Measurements from ENCODE around the gene SEC31B.

The SEC31B gene

DNA sequence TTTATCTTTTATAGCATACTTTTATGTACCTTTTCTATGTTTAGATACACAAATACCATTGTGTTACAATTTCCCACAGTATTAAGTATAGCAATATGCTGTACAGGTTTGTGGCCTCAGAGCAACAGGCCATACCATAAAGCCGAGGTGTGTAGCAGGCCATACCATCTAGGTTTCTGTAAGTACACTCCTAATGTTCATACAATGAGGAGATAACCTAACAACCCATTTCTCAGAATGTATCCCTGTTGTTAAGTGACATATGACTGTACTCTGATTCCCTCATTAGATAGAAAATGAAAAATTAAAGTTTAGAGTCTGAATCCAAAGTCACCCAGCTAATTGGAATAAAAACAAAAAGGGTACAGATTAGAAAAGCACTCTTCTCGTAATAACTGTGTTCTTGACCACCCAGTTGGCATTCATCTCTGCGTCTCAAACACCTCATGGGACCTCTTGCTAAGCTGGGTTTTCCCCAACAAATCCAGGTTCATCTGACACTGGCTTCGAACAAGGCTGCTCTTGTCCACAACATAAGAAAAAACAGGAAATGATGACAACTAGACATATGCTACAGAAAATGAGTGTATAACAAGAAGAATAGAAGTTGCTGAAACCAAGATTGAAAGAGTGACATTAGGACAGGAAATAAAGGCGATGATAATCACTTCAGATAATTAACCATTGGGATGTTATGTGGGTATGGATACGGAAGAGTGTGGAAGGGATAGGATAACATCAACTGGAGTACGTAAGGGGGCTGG, 8.6 kb upstream of the SEC31B start:
- DNase-seq: no peak

DNA sequence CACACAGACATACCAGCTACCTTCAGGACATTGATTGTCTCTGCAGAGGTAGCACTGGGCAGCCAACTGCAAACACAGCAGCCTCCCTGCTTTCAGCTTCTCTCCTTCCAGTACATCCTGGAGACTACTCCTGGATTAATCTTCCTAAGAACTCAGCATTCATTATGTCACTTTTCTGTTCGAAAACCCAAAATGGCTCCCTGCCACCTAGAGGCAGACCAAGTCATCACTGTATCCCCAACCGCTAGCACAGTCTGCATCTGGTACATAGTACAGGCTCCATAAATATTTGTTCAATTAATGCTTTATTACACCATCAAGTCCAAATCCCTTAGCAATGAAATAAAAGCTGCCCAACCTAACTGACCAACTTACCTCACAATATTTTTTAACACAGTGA, 5.0 kb upstream of the SEC31B start:
- no peak for DNase-seq

- no peak for DNase-seq
Measured at GRCh38 chr10:100524206-100524605, 4.5 kb upstream of the SEC31B start.

GRCh38 chr10:100522945-100523344, 3.3 kb upstream of the SEC31B start:
- DNase-seq: no peak

GRCh38 chr10:100522107-100522801, 2.6 kb upstream of the SEC31B start:
- DNase-seq: no peak

GRCh38 chr10:100520811-100521210, 1.1 kb upstream of the SEC31B start:
- peak; percentile 76 for DNase-seq

DNA sequence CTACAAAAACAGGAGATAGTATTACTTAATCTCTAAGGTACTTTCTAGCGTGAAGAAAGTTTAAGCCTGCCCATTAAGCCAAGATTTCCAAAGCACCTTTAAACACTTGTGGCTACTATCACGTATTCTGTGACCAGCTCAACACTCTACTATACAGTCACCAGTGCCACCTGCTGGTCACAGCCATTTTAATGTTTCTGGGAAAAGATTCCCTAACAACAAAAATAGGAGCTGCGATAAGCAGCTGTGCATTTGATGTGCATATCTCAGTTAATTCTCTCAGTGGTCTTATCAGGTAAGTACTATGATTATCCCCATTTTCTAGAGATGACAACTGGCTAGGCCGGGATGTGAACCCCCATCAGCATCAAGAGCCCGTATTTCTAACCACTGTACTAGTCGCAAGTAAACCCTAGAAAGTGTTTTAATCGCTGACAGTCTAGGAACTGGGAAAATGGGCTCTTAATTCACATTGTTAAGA, 860 bp downstream of the SEC31B start:
- peak; percentile 7 for DNase-seq

DNA sequence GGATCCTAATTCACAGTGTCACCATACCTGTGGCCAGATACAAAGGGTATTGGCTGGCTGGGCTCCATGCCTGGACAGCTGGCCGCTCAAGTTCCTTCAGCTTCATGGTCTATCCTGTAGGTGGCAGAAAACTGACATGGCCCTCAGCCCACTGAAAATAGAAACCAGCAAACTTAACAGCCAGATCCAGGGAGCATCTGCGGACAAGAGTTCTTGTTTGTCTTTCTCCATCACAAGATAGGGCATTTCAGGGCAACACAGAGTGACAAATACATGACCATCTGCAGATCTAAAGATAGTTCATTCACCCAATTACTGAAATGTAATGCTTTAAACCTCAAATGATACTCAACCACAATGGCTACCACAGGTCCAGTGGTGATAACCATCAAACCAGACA, 2.8 kb downstream of the SEC31B start:
- no peak for DNase-seq

DNA sequence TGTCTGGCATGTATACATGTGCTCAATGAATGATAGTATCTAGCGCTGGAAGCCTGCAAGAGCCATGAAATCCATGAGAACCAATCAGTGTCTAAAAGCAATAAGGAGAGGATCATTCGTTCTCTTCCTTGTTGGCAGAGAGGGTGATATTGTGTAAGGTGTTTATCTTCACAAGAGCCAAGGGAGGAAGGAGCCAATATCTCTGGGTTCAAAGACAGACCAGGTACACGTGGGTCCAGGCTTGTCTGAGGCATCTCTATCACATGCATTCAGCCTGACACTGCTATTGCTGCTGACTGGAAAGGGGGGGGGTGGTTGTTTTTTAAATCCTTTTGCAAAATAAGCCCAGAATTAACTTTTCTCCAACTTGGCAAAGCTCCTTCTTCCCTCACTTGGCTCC, 4.0 kb downstream of the SEC31B start:
- no peak for DNase-seq

- no peak for DNase-seq
Measured at GRCh38 chr10:100510533-100511308, 8.9 kb downstream of the SEC31B start.

- DNase-seq: no peak
Measured at GRCh38 chr10:100509241-100509840, 10.3 kb downstream of the SEC31B start.

DNA sequence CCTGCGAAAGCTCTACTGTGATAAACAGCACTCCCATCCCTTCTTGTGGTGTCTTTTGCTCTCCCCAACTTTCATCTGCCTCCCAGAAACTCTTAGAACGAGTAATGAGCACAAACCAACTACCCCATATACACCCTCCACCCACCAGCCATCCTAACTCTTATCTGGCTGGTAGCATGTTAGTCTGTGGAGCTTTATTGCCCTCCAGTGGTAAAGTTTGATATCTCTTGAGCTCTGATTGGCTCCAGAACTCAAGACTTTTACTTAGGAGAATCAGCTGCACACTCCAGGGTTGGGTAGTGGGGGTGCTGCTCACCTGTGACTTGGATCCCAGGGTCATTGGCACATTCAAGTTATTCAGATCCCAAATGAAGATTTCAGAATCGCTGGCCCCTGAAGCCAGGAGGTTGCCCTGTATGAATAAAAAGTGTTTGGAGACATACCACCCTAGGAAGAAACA, 10.9 kb downstream of the SEC31B start:
- DNase-seq: peak; percentile 27

GRCh38 chr10:100508266-100508665, 11.4 kb downstream of the SEC31B start:
- no peak for DNase-seq

GRCh38 chr10:100507357-100507732, 12.3 kb downstream of the SEC31B start:
- DNase-seq: no peak

GRCh38 chr10:100506596-100507356, 12.9 kb downstream of the SEC31B start:
- DNase-seq: peak; percentile 54

DNA sequence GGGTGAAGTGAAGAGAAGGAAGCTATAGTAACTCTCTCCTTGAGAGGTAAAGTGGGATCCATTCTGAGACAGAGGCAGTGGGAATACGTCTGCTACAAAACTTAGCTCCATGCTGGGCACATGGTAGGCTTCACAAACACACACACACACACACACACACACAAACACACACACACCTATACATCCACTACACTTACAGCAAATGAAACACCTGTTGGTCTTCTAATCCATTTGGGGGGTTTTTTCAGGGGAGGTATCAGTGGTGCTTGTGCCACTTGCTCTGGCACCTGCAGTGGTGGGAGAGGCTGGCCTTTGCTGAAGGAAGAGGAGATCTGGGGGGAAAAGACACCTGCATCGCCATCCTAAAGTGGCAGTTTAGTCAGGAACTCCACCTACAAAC, 14.5 kb downstream of the SEC31B start:
- DNase-seq: no peak

DNA sequence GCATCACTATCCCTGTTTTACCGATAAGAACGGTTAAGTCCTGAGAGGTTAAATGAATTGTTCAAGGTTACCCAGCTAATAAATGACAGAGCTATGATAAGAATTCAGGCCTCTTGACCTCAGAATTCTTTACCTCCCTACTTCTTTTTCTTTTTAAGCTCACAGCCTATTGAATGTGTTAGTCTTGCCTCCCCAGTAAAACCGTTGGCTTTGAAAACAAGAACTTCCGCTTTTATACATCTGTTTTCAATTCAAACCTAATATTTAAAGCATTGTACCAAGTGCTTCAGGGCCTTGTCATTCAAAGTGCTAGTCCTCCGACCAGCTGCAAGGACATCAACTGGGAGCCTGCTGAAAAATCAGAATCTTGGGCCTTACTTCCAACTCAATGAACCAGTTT, 15.6 kb downstream of the SEC31B start:
- no peak for DNase-seq

- DNase-seq: no peak
Measured at GRCh38 chr10:100502926-100503494, 16.7 kb downstream of the SEC31B start.

DNA sequence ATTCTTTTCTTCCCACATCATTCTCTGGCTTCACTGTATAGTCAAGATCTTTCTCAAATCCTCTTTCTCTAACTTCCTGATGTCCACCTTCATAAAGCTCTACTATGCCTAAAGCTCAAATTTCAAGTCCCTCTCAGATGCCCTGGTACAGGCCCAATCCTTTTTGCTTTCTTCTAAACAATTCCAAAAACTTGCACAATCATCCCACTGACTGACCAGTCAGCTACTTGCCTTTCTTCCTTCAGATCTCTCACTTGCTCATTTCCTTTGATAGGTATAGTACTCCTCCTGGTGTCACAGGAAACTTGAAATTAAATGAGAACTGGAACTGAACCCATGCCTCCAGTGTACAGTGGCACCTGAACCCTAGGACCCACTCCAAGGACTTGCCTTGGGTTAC, 18.2 kb downstream of the SEC31B start:
- no peak for DNase-seq

DNA sequence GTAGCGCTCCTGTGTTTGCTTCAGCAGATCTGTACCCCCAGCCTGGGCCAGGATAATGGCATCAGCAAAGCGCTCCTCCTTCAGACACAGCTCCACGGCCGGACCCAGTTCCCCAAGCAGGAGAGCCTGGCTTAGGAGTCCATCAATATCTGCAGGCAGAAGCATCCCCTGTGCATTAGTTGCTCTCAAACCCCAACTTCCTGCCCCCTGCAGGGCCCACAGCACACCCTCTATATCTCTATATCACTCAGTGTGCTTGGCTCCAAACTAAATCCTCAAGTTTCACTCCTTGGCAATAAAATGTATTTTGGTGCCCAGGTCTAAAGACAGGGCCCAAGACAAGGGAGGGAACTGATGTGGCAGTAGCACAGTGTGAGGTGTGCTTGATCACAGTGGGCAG, 21.6 kb downstream of the SEC31B start:
- no peak for DNase-seq

GRCh38 chr10:100496567-100496966, 23.1 kb downstream of the SEC31B start:
- DNase-seq: no peak

DNA sequence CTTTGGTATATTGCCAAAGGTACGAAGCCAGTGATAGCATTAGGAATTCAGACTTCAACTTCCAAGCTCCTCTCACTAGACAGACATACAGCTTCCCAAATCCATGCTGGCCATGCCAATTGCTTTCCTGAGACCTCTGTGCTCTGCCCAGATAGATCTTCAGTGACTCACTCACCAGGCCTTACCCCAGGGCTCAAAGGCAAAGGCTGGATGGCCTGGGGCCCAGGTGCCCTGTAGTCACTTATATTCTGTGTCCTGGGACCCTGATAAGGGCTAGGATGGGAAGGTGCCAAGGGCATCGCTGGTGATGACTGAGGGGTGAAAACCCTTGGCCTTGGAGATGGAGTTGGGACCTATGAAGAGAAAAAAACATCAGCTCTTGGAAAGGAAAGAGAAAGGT, 29.1 kb downstream of the SEC31B start:
- DNase-seq: no peak

Data from NCI-H226 (cell line).